Measurements from ENCODE around the gene ZBTB47. TPM values are rescaled to one million over a fixed set of nuclear protein-coding genes. Genes with fewer than 3 reads are reported as not detected.

ZBTB47 gene
- total RNA-seq, 1 experiment from 2014 or later: 8.8 TPM

DNA sequence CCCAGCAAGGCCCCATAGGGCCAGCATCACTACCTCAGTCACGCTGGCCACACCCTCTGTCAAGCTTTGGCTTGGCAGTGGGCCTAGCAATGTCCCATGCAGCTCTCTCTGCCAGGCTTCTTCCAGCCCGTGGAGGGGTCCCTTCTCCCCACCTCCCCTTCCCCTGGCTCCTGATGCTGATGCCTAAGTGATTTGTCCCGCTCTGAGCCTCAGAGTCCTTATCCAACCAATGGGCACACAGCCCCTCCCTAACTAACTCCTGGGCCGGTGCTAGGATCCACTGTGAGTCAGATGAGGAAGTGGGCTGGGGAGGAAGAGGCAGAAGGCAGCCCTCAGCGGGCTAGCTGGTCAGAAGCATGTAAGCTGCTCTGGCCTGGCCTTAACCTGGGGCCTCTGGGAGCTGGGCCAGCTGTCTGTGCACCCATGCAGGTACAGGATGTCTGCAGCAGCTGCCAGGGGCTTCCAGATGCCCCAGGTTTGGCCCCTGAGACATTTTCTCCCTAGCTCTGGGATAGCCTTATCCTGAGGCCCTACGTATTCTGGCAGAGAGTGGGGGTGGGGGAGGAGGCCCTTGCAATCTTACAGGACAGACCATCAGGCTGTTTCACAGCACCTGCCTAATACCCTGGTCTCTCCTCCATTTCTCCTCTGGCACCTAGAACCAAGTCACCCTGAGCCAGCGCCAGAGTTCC lies 740 bp upstream of the ZBTB47 start:
- DNase-seq (ENCODE audit: low read depth): peak; percentile 82

GRCh38 chr3:42653303-42653559 lies 266 bp upstream of the ZBTB47 start:
- DNase-seq (ENCODE audit: low read depth): no peak

DNA sequence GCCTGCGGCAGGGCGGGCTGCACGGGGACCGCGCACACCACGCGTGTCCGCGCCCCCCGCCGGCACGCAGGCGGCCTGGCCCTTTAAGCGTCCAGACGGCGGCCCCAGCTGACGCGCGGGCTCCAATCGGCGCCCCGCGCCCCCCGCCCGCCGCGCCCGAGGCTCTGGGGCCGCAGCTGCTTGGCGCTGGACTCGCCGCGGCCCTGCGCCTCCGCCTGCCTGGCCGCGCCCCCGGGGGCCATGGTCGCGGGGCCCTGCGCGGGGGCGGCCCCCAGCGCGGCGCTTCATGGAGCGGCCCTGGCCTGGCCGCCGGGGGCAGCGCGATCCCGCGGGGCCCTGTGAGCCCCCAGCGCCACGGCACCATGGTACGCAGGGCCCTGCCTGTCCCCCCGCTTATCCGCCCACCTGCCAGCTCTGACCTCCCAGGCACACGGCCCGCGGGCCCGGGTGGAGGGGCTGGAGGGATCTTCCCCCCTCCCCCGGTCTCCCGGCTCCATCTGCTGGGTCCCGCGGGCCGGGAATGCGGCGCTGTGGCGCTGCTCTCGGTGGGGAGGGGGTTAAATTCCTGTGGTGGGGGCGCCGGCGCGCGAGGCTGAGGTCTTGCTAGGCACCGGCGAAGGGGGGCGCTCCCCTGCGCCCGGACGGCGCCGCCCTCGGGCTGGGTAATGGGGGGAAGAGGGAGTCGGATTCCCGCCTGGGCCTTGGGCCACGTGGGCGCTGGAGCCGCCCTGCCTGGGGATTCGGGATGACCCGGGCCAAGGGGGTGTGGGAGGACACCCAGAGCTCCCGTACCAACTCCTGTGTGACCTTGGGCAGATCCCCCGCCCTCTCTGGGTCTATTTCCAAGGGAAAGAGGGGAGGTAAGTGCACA lies 1.1 kb downstream of the ZBTB47 start:
- peak; percentile 60 for DNase-seq (ENCODE audit: low read depth)

GRCh38 chr3:42655331-42655888 lies 1.9 kb downstream of the ZBTB47 start:
- peak; percentile 28 for DNase-seq (ENCODE audit: low read depth)

DNA sequence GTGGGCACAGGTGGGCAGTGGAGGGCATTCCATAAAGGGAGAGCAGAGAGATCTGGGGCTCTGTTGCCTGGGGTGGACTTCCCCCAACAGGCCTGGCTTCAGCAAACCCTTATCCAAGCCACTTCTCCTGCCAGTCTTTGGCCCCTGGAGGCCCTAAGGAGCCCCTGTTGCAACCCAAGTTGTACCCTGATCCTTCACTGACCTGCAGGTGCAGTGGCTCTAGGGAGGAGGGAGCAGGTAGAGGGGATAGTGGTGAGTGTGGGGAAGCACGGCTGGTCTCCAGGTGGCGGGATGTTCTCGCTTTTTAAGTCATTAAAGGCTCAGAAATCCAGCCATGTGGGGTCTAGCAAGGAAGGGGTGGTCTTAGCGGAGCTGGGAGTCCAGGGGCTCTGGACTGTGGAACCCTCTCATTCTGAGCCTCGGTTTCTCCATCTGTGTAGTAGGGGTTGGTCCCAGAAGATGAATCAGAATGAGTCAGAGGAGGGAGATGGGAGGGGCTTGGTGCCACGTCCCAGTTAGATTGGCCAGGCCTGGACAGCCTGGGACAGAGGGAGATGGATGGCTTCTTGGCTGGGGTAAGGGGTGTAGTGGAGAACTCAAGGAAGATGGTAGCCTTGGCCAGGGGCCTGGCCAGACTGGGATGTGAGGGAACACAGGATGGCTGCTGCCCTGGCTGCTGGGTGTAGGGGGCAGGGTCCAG lies 2.6 kb downstream of the ZBTB47 start:
- peak; percentile 66 for DNase-seq (ENCODE audit: low read depth)

DNA sequence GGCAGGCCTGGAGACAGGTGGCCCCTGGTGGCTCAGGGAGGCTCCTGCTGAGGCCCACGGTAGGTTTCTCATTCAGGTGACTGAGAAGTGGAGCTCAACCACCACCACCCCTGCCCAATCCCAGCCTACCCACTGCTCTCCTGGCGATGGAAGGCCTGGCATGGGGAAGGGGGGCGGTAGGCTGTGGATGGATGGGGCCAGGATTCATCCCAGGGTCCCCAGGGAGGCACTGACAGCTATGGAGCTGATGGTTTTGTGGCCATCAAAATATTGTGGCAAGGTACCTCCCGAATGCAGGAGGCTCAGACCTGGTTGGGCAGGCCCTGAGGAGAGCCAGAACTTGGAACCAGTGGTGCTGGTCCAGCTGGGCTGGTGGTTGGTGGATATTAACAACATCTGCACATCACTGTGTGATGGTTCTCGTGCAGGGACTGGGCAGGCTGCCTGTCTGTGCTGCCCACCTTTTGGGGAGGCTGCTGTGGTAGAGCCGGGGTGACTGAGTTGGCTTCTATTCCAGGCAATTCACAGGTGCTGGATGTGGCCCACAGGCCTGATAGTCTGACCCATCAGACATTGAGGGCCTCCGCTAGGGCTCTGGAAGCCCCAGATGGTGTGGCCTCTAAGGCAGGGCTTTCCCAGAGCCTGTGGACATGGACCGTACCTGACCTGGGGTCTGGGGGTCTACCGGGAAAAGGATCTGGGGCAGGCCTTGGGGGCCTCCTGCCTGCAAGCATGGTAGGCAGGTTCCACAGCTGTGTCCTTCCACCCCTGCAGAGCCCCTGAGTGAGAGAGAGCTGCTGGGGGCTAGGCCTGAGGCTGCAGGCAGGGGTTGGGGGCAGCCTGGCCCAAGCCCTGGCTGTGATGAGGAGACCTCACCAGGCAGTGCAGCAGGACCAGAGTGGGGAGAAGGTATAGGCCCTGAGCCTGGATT lies 3.4 kb downstream of the ZBTB47 start:
- no peak for DNase-seq (ENCODE audit: low read depth)

- DNase-seq (ENCODE audit: low read depth): no peak
Measured at GRCh38 chr3:42657675-42658074, 4.2 kb downstream of the ZBTB47 start.

DNA sequence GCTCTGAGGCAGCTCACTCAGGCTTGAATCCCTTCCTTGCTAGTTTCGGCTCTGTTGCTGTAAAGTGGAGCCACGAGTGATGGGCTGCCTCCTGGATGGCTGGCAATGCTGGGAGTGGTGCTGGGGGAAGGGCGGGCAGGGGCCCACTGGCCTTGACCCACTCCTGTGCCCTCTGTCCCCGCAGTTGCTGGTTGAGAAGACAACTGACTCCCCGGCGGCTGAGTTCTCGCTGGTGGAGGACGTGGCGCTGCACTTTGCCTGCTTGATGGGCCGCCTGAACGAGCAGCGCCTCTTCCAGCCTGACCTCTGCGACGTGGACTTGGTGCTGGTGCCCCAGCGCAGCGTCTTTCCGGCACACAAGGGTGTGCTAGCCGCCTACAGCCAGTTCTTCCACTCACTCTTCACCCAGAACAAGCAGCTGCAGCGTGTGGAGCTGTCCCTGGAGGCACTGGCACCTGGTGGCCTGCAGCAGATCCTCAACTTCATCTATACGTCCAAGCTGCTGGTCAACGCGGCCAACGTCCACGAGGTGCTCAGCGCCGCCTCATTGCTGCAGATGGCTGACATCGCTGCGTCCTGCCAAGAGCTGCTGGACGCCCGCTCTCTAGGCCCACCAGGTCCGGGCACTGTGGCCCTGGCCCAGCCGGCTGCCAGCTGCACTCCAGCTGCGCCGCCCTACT lies 4.7 kb downstream of the ZBTB47 start:
- DNase-seq (ENCODE audit: low read depth): no peak

DNA sequence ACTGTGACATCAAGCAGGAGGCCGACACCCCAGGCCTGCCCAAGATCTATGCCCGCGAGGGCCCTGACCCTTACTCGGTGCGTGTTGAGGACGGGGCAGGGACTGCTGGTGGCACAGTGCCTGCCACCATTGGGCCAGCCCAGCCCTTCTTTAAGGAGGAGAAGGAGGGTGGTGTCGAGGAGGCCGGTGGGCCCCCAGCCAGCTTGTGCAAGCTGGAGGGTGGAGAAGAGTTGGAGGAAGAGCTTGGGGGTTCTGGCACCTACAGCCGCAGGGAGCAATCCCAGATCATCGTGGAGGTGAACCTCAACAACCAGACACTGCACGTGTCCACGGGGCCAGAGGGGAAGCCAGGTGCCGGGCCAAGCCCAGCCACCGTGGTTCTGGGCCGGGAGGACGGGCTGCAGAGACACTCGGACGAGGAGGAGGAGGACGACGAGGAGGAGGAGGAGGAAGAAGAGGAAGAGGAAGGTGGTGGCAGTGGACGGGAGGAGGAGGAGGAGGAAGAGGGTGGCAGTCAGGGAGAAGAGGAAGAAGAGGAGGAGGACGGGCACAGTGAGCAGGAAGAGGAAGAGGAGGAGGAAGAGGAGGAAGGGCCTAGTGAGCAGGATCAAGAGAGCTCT lies 5.4 kb downstream of the ZBTB47 start:
- no peak for DNase-seq (ENCODE audit: low read depth)

- DNase-seq (ENCODE audit: low read depth): no peak
Measured at GRCh38 chr3:42659451-42660130, 6.1 kb downstream of the ZBTB47 start.

DNA sequence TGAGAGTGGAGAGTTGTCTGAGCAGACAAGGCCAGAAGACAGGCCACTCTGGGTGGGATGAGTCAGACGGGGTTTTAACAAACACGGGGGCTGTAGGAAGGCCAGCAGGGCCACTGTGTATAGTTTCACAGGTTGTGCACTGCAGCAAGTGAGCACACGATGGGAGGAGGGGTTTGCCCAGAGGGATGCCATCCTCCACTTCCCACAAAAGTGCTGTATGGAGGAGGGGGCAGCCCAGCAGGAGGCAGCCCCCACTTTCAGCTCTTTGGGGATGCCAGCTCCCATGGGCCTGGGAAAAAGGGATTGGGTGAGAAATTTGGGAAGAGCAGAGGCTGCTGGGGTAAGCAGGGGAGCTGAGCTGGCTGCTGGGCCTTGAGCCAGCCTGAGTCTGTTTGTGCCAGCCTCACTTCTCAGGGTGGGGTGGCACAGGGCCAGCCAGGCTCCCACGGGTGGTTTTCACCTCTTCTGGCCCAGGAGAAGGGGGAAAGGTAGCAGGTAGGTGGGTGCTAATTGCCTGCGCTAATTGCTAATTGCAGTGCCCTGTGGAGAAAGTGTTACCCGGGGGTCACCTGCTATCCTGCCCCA lies 6.7 kb downstream of the ZBTB47 start:
- no peak for DNase-seq (ENCODE audit: low read depth)

GRCh38 chr3:42660898-42661297 lies 7.4 kb downstream of the ZBTB47 start:
- peak; percentile 19 for DNase-seq (ENCODE audit: low read depth)

- no peak for DNase-seq (ENCODE audit: low read depth)
Measured at GRCh38 chr3:42661593-42662022, 8.1 kb downstream of the ZBTB47 start.

- no peak for DNase-seq (ENCODE audit: low read depth)
Measured at GRCh38 chr3:42662037-42662812, 8.7 kb downstream of the ZBTB47 start.

GRCh38 chr3:42662813-42663535 lies 9.5 kb downstream of the ZBTB47 start:
- DNase-seq (ENCODE audit: low read depth): no peak

GRCh38 chr3:42663581-42664437 lies 10.3 kb downstream of the ZBTB47 start:
- no peak for DNase-seq (ENCODE audit: low read depth)

DNA sequence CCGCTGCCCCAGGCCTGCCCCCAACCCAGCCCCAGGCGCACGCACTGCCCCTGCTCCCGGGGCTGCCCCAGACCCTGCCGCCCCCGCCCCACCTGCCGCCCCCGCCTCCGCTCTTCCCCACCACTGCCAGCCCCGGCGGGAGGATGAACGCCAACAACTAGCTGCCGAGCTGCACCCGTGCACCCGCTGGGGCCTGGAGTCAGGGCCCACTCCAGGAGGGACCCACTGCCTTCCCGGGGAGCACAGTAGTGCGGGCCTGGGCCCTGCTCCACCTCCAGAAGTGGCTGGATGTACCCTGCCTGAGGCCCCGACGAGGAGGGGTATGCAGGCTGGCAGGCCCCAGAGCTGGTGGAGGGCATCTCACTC lies 10.9 kb downstream of the ZBTB47 start:
- DNase-seq (ENCODE audit: low read depth): no peak
